ENCODE results near the gene ITPR3. TPM values are rescaled to one million over a fixed set of nuclear protein-coding genes. Genes with fewer than 3 reads are reported as not detected.

Gene ITPR3
- total RNA-seq, 1 experiment from 2014 or later: 103 TPM

GRCh38 chr6:33695451-33695887, 74.3 kb downstream of the ITPR3 start:
- Histone ChIP-seq H2AFZ (ENCODE audit: low read depth, low read length, poor library complexity, severe bottlenecking) (no peak overlapping the region), H3K79me2 (ENCODE audit: insufficient read depth, low read length) (peaks cover 3% of the 10 kb centered on the region; the same call in 1 of the 2 replicates), H3K9ac (ENCODE audit: low read length) (no peak overlapping the region), H3K27ac (ENCODE audit: low read depth, low read length) (no peak overlapping the region), H3K27me3 (ENCODE audit: insufficient read depth, low read length) (no peaks in the 10 kb centered on the region), H3K36me3 (ENCODE audit: control insufficient read depth in 1 of 2, insufficient read depth in 2 of 2, low read length in 2 of 2) (peaks cover 38 to 79% of the 10 kb centered on the region in 2 experiments), H3K4me1 (ENCODE audit: control insufficient read depth in 1 of 2, insufficient read depth in 2 of 2, low read length in 2 of 2) (peaks cover 4 to 5% of the 10 kb centered on the region in 2 experiments; a peak in 2 of 4 replicates), H3K4me3 (replicated peaks in 1 of 2; ENCODE audit: low read depth in 1 of 2, low read length in 2 of 2) (no peak overlapping the region), H3K9me3 (ENCODE audit: control insufficient read depth in 1 of 2, insufficient read depth in 1 of 2, low read depth in 1 of 2, low read length in 2 of 2) (no peaks in the 10 kb centered on the region), H3K4me2 (ENCODE audit: low read length) (no peak overlapping the region), H4K20me1 (ENCODE audit: insufficient read depth) (no peaks in the 10 kb centered on the region), H3K9me2 (ENCODE audit: insufficient read depth) (no peaks in the 10 kb centered on the region)
- BruUV-seq (replicated peaks): no TSS peak
- CTCF ChIA-PET: no interaction called here
- ATAC-seq (no peak), DNase-seq (ENCODE audit: low read depth, low spot score) (no peak)
- TF ChIP-seq POLR2AphosphoS5 (IDR thresholded peaks at IDR 0.05; ENCODE audit: low read depth, low read length): no peak
- no peak for TF ChIP-seq FOSL1 (IDR thresholded peaks at IDR 0.05; ENCODE audit: low read depth)
- TF ChIP-seq, protein P1, sequence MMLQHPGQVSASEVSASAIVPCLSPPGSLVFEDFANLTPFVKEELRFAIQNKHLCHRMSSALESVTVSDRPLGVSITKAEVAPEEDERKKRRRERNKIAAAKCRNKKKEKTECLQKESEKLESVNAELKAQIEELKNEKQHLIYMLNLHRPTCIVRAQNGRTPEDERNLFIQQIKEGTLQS (IDR thresholded peaks at IDR 0.05): no peak
- TF ChIP-seq, protein P2, sequence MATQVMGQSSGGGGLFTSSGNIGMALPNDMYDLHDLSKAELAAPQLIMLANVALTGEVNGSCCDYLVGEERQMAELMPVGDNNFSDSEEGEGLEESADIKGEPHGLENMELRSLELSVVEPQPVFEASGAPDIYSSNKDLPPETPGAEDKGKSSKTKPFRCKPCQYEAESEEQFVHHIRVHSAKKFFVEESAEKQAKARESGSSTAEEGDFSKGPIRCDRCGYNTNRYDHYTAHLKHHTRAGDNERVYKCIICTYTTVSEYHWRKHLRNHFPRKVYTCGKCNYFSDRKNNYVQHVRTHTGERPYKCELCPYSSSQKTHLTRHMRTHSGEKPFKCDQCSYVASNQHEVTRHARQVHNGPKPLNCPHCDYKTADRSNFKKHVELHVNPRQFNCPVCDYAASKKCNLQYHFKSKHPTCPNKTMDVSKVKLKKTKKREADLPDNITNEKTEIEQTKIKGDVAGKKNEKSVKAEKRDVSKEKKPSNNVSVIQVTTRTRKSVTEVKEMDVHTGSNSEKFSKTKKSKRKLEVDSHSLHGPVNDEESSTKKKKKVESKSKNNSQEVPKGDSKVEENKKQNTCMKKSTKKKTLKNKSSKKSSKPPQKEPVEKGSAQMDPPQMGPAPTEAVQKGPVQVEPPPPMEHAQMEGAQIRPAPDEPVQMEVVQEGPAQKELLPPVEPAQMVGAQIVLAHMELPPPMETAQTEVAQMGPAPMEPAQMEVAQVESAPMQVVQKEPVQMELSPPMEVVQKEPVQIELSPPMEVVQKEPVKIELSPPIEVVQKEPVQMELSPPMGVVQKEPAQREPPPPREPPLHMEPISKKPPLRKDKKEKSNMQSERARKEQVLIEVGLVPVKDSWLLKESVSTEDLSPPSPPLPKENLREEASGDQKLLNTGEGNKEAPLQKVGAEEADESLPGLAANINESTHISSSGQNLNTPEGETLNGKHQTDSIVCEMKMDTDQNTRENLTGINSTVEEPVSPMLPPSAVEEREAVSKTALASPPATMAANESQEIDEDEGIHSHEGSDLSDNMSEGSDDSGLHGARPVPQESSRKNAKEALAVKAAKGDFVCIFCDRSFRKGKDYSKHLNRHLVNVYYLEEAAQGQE (IDR thresholded peaks at IDR 0.05; ENCODE audit: low read depth): no peak
- no peak for TF ChIP-seq CBX3 (IDR thresholded peaks at IDR 0.05; ENCODE audit: low read depth)
- TF ChIP-seq, protein P3, sequence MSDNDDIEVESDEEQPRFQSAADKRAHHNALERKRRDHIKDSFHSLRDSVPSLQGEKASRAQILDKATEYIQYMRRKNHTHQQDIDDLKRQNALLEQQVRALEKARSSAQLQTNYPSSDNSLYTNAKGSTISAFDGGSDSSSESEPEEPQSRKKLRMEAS (IDR thresholded peaks at IDR 0.05): no peak
- no peak for TF ChIP-seq CTCF (IDR thresholded peaks at IDR 0.05 in 2 of 3, conservative IDR thresholded peaks at IDR 0.05 in 1 of 3; ENCODE audit: borderline replicate concordance in 1 of 3, insufficient read depth in 1 of 3, low read depth in 2 of 3, low read length in 2 of 3)
- TF ChIP-seq ELF1 (IDR thresholded peaks at IDR 0.05; ENCODE audit: borderline replicate concordance, low read depth): no peak
- TF ChIP-seq SIN3A (IDR thresholded peaks at IDR 0.05; ENCODE audit: low read depth): no peak
- TF ChIP-seq POLR2A (IDR thresholded peaks at IDR 0.05; ENCODE audit: borderline replicate concordance, extremely low read depth, insufficient read depth, insufficient read length): no peak
- TF ChIP-seq EZH2phosphoT487 (IDR thresholded peaks at IDR 0.05; ENCODE audit: borderline replicate concordance): no peak
- TF ChIP-seq TCF7L2 (IDR thresholded peaks at IDR 0.05; ENCODE audit: borderline replicate concordance, extremely low read depth, insufficient read depth, insufficient read length): no peak
- no peak for TF ChIP-seq RAD21 (IDR thresholded peaks at IDR 0.05; ENCODE audit: low read depth)
- TF ChIP-seq ZNF274 (IDR thresholded peaks at IDR 0.05; ENCODE audit: low read depth, low read length): no peak
- no peak for TF ChIP-seq EZH2 (IDR thresholded peaks at IDR 0.05)
- TF ChIP-seq, protein P4, sequence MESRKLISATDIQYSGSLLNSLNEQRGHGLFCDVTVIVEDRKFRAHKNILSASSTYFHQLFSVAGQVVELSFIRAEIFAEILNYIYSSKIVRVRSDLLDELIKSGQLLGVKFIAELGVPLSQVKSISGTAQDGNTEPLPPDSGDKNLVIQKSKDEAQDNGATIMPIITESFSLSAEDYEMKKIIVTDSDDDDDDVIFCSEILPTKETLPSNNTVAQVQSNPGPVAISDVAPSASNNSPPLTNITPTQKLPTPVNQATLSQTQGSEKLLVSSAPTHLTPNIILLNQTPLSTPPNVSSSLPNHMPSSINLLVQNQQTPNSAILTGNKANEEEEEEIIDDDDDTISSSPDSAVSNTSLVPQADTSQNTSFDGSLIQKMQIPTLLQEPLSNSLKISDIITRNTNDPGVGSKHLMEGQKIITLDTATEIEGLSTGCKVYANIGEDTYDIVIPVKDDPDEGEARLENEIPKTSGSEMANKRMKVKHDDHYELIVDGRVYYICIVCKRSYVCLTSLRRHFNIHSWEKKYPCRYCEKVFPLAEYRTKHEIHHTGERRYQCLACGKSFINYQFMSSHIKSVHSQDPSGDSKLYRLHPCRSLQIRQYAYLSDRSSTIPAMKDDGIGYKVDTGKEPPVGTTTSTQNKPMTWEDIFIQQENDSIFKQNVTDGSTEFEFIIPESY (IDR thresholded peaks at IDR 0.05; ENCODE audit: extremely low read depth, insufficient replicate concordance, low read length): no peak
- no peak for TF ChIP-seq ZFX (IDR thresholded peaks at IDR 0.05)
- no peak for TF ChIP-seq CEBPB (IDR thresholded peaks at IDR 0.05; ENCODE audit: low read depth)
- TF ChIP-seq EGR1 (IDR thresholded peaks at IDR 0.05; ENCODE audit: low read depth): no peak
- intact Hi-C loops (cut with micrococcal nuclease): no loop called here
- RAD21 ChIA-PET (ENCODE audit: low non-redundant PET in 1 of 2, low total read pairs in 2 of 2, uncharacterized antibody in 2 of 2, unreplicated experiment in 2 of 2): no interaction called here
- POLR2A ChIA-PET: no interaction called here
